ENCODE results near the gene CD300LF. TPM values are rescaled to one million over a fixed set of nuclear protein-coding genes. Genes with fewer than 3 reads are reported as not detected.

Gene CD300LF
- total RNA-seq, 4 donors from 2014 or later = not detected

DNA sequence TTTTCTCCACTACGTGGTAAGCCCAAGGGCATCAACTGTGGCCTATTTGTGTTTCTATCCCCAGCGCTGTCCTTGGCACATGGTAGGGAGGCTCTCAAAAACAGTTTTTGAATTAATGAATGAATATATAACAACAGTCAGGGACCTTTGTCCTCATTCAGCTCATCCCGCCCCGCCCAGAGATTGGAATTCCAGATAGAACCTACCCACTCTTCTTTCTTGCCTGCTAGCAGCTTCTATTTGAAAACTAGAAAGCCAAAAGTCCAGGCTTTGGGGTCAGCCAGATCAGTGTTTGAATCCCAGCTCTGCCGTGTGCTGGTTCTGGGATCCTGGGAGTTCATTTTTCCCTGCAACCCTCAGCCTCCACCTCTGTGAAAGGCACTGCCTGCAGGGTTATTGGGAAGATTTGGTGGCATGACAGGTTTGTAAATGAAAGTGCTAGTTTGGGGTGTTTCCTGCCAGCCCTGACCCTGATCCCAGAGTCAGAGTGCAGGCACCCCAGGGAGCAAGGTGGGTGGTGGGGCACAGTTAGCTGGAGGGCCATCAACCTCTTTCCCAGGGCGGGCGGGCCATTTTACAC, 40.2 kb upstream of the CD300LF start:
- TF ChIP-seq POLR2A (IDR thresholded peaks at IDR 0.05) = no peak
- no peak for TF ChIP-seq CTCF (IDR thresholded peaks at IDR 0.05 in 4 of 5, conservative IDR thresholded peaks at IDR 0.05 in 1 of 5)
- intact Hi-C loops (cut with DNase I; ENCODE audit: low total_unique reads) = loop anchor here (10.0 kb wide), 1 partner anchor 188 kb away; the partner anchor contains the start of gene CD300H

GRCh38 chr17:74752415-74752814, 39.7 kb upstream of the CD300LF start:
- H3K27me3 ChIP-seq = peaks cover 0 to 4% (median 0%) of the 10 kb centered on the region in 3 donors
- in situ Hi-C loops (cut with MboI; ENCODE audit: low sequenced_read_pairs in 4 of 4) = no loop called here
- H3K4me1 ChIP-seq = peaks cover 6 to 10% of the 10 kb centered on the region in 2 donors

More for the DNA sequence above, 40.2 kb upstream of the CD300LF start:
- Histone ChIP-seq H3K9me3 (no peaks in the 10 kb centered on the region), H3K4me3 (no peak overlapping the region), H3K36me3 (no peaks in the 10 kb centered on the region), H3K27ac (no peak overlapping the region), H3K27me3 (peaks cover 0 to 4% (median 0%) of the 10 kb centered on the region in 3 donors), H3K4me1 (peaks cover 4 to 7% of the 10 kb centered on the region in 2 donors)
- DNase-seq (no peak), ATAC-seq (no peak)
- in situ Hi-C loops (cut with MboI; ENCODE audit: low sequenced_read_pairs in 4 of 4) = no loop called here

DNA sequence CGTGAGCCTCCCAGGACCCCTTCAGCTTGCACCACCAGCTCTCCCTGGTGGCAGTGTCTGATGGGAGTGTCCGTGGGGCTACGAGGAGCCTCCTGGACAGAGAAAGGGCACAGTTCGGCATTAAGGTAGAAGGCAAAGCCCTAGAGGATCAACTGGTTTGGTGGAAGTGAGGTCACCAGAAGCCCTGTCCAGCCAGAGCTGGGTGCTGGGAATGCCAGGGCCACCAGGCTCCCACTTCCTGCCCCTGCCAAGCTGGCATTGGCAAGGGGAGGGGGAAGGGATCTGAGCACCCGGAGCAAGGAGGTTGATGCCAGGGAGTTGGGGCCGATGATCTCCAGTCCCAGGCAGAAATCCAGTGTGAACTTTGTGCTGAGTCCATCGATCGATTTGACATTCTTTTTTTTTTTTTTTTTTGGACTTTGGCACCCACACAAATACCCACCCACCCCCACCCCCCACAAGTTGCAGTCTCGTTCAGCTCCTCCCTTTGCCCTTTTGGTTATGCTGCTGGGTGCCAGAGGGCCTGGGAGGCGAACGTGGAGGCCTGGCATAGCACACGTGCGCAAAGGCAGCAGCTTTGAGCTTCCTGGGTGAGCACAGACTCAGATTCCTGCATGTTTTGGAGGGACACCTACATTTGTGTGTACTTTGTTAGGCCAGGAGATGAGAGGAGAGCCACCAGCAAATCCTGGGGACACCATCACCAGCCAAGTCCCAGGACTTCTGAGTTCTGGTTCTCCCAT, 37.8 kb upstream of the CD300LF start:
- DNase-seq (no peak), ATAC-seq (no peak)
- H3K36me3 ChIP-seq = no peaks in the 10 kb centered on the region
- H3K27me3 ChIP-seq = peaks cover 0 to 4% (median 0%) of the 10 kb centered on the region in 3 donors
- peak overlapping the region in 2 of 4 donors; percentile 27 to 71 for H3K27ac ChIP-seq
- no peaks in the 10 kb centered on the region for H3K9me3 ChIP-seq
- TF ChIP-seq CTCF (IDR thresholded peaks at IDR 0.05 in 4 of 5, conservative IDR thresholded peaks at IDR 0.05 in 1 of 5) (no peak), POLR2A (IDR thresholded peaks at IDR 0.05) (no peak)
- H3K4me3 ChIP-seq = peak overlapping the region; percentile 15 to 99 (median 80)
- peaks cover 6 to 10% of the 10 kb centered on the region in 2 donors for H3K4me1 ChIP-seq
- in situ Hi-C loops (cut with MboI; ENCODE audit: low sequenced_read_pairs in 4 of 4) (no loop called here), intact Hi-C loops (cut with DNase I; ENCODE audit: low total_unique reads) (loop anchor here (10.0 kb wide), 1 partner anchor 186 kb away; the partner anchor contains the start of gene CD300H)

More at GRCh38 chr17:74752415-74752814, 39.7 kb upstream of the CD300LF start:
- DNase-seq = no peak
- H3K27ac ChIP-seq = no peak overlapping the region
- no peaks in the 10 kb centered on the region for H3K36me3 ChIP-seq
- H3K4me3 ChIP-seq = no peak overlapping the region
- no peaks in the 10 kb centered on the region for H3K9me3 ChIP-seq
- TF ChIP-seq POLR2A (IDR thresholded peaks at IDR 0.05) = no peak
- TF ChIP-seq CTCF (IDR thresholded peaks at IDR 0.05 in 4 of 5, conservative IDR thresholded peaks at IDR 0.05 in 1 of 5) = no peak
- intact Hi-C loops (cut with DNase I; ENCODE audit: low total_unique reads) = loop anchor here (10.0 kb wide), 1 partner anchor 188 kb away; the partner anchor contains the start of gene CD300H
- ATAC-seq = no peak

- Histone ChIP-seq H3K27ac (peak overlapping the region in 2 of 4 donors; percentile 27 to 71), H3K4me1 (peaks cover 7 to 11% of the 10 kb centered on the region in 2 donors), H3K9me3 (no peaks in the 10 kb centered on the region), H3K4me3 (peak overlapping the region; percentile 15 to 99 (median 80)), H3K36me3 (no peaks in the 10 kb centered on the region), H3K27me3 (peaks cover 0 to 4% (median 0%) of the 10 kb centered on the region in 3 donors)
- intact Hi-C loops (cut with DNase I; ENCODE audit: low total_unique reads) = loop anchor here (10.0 kb wide), 1 partner anchor 185 kb away; the partner anchor contains the start of gene CD300H
- no peak for DNase-seq
- TF ChIP-seq POLR2A (IDR thresholded peaks at IDR 0.05) (no peak), CTCF (IDR thresholded peaks at IDR 0.05 in 4 of 5, conservative IDR thresholded peaks at IDR 0.05 in 1 of 5) (no peak)
- no peak for ATAC-seq
- in situ Hi-C loops (cut with MboI; ENCODE audit: low sequenced_read_pairs in 4 of 4) = no loop called here
These were observed 37.3 kb upstream of the CD300LF start for GRCh38 chr17:74750039-74750326.

Data from gastrocnemius medialis (tissue), 4 donors.